Activated CD4-positive, alpha-beta T cell treated with anti-CD3 and anti-CD28 coated beads, Interleukin-10, Interleukin-2, amounts not matched to agents 100 ng/mL and 50 ng/mL, durations not matched to agents 16 hours and 8 hours (primary cell): ENCODE measurements around the gene BTBD9.

ENCODE experiments used
- DNase-seq: peaks from one replicate; pipeline ENCODE4 v3.0.0-alpha.2; 2020

BTBD9 gene

GRCh38 chr6:38220069-38220723, 419.5 kb downstream of the BTBD9 start:
- no peak for DNase-seq

GRCh38 chr6:38218235-38218634, 421.5 kb downstream of the BTBD9 start:
- no peak for DNase-seq

- DNase-seq, result no peak
Measured at GRCh38 chr6:38216451-38216850, 423.3 kb downstream of the BTBD9 start.

GRCh38 chr6:38215651-38216311, 423.9 kb downstream of the BTBD9 start:
- DNase-seq, result no peak

- no peak for DNase-seq
Measured at GRCh38 chr6:38215225-38215624, 424.5 kb downstream of the BTBD9 start.

- no peak for DNase-seq
Measured at GRCh38 chr6:38214159-38214558, 425.6 kb downstream of the BTBD9 start.

- no peak for DNase-seq
Measured at GRCh38 chr6:38213251-38213658, 426.5 kb downstream of the BTBD9 start.

- no peak for DNase-seq
Measured at GRCh38 chr6:38212579-38212978, 427.1 kb downstream of the BTBD9 start.

- no peak for DNase-seq
Measured at GRCh38 chr6:38212116-38212515, 427.6 kb downstream of the BTBD9 start.

GRCh38 chr6:38209371-38210260, 430.1 kb downstream of the BTBD9 start:
- no peak for DNase-seq

- DNase-seq, result no peak
Measured at GRCh38 chr6:38208028-38208427, 431.7 kb downstream of the BTBD9 start.

- DNase-seq, result no peak
Measured at GRCh38 chr6:38207375-38207774, 432.4 kb downstream of the BTBD9 start.

- DNase-seq, result no peak
Measured at GRCh38 chr6:38198219-38198618, 441.5 kb downstream of the BTBD9 start.

GRCh38 chr6:38195113-38195635, 444.6 kb downstream of the BTBD9 start:
- DNase-seq, result no peak

- DNase-seq, result no peak
Measured at GRCh38 chr6:38194589-38194988, 445.1 kb downstream of the BTBD9 start.

- no peak for DNase-seq
Measured at GRCh38 chr6:38194282-38194572, 445.5 kb downstream of the BTBD9 start.

GRCh38 chr6:38193481-38194281, 446.0 kb downstream of the BTBD9 start:
- DNase-seq, result no peak

GRCh38 chr6:38193051-38193450, 446.7 kb downstream of the BTBD9 start:
- DNase-seq, result no peak

- no peak for DNase-seq
Measured at GRCh38 chr6:38192487-38192886, 447.2 kb downstream of the BTBD9 start.

- DNase-seq, result no peak
Measured at GRCh38 chr6:38192011-38192410, 447.7 kb downstream of the BTBD9 start.

- no peak for DNase-seq
Measured at GRCh38 chr6:38191418-38191817, 448.3 kb downstream of the BTBD9 start.

- DNase-seq, result no peak
Measured at GRCh38 chr6:38188677-38189335, 450.9 kb downstream of the BTBD9 start.
